Heart left ventricle (tissue), 16 donors: ENCODE data around the gene ARHGEF6. TPM values are rescaled to one million over a fixed set of nuclear protein-coding genes. Genes with fewer than 3 reads are reported as not detected.

Experiments used
- ATAC-seq, 4 donors: fragments of 200-7000 bp; cut with Tn5 transposase; one replicate each; pipeline ENCODE4 v1.9.1; 2020 to 2022; ENCODE audit warnings: moderate library complexity in 4 of 4, mild to moderate bottlenecking in 3 of 4, moderate number of reproducible peaks in 1 of 4
- DNase-seq, 5 donors: peaks; one replicate each; pipeline ENCODE4 v3.0.0-alpha.2; 2020
- H3K27ac ChIP-seq, 12 donors: fragments of 200-600 bp; sonication (generic) in 4 of 12; one replicate each; pipeline versions ENCODE4 v1.5.0 to v1.8.0; 2016 to 2022; ENCODE audit warnings: mild to moderate bottlenecking in 2 of 12
- H3K27me3 ChIP-seq, 9 donors: fragments of 200-600 bp; sonication (generic) in 2 of 9; one replicate each; pipeline versions ENCODE4 v1.5.1 to v1.8.0; 2016 to 2022; ENCODE audit warnings: mild to moderate bottlenecking in 3 of 9
- H3K36me3 ChIP-seq, 9 donors: fragments of 200-600 bp; sonication (generic) in 2 of 9; one replicate each; pipeline versions ENCODE4 v1.5.0 to v1.8.0; 2018 to 2022; ENCODE audit warnings: mild to moderate bottlenecking in 2 of 9
- H3K4me1 ChIP-seq, 12 donors: fragments of 200-600 bp; sonication (generic) in 4 of 12; one replicate each; pipeline versions ENCODE4 v1.5.0 to v1.8.0; 2016 to 2022; ENCODE audit warnings: mild to moderate bottlenecking in 3 of 12
- H3K4me3 ChIP-seq, 12 donors: fragments of 200-600 bp; sonication (generic) in 4 of 12; one replicate each; pipeline versions ENCODE4 v1.5.0 to v1.8.0; 2017 to 2022; ENCODE audit warnings: mild to moderate bottlenecking in 9 of 12, moderate library complexity in 4 of 12
- H3K9me3 ChIP-seq, 12 donors: fragments of 200-600 bp; sonication (generic) in 4 of 12; one replicate each; pipeline versions ENCODE4 v1.5.0 to v1.8.0; 2016 to 2022; ENCODE audit warnings: mild to moderate bottlenecking in 1 of 12
- CTCF ChIP-seq, 12 donors: fragments of 200-600 bp; sonication (generic) in 4 of 12; IDR thresholded peaks; one replicate each; pipeline versions ENCODE4 v1.5.0 to v1.8.0; 2018 to 2022; ENCODE audit warnings: antibody characterized with exemption in 12 of 12, mild to moderate bottlenecking in 5 of 12
- POLR2A ChIP-seq, 2 donors: fragments of 450-650 bp; IDR thresholded peaks; one replicate each; pipeline ENCODE4 v1.6.1; 2017; ENCODE audit warnings: antibody characterized with exemption in 2 of 2, mild to moderate bottlenecking in 2 of 2, moderate library complexity in 2 of 2
- whole genome bisulfite sequencing, 4 donors: extraction: QIAGEN DNeasy Blood & Tissue Kit in 2 of 4; methylation state at CpG; one replicate each; pipeline versions ENCODE4 v1.1.5 to v1.1.7; 2013 to 2018; 5-methylcytosine and 5-hydroxymethylcytosine counted together
- intact Hi-C, 10 donors: fragments of 100-400 bp; cut with DNase I; formaldehyde crosslinking; loops; one replicate each; pipeline versions ENCODE4 v1.11.1 to v1.14.2; 2022
- polyA plus RNA-seq, 2 donors: library from polyadenylated mRNA; stranded (reverse); fragments of 200-250 nt; gene quantifications; one replicate each; pipeline ENCODE4 v1.2.3, GENCODE V29; 2013
- total RNA-seq, 9 donors: library from RNA; depleted of rRNA in 2 of 9; stranded (reverse); fragments of >200 nt in 2 of 9; fragmentation: NEBNext Ultra II Directional in 3 of 9; extraction: Animal tissue kit (Norgen Biotek cat#: 25700) in 3 of 9; gene quantifications; one replicate each; pipeline versions ENCODE4 v1.1.0 to v1.2.4, GENCODE V29; 2016 to 2023
- donor health status: ischemic (EF 13 %, LVEDD 7.1; RV severe dilation, severe dysfunction).
- donor health status: healthy with polysubstance abuse.
- donor health status: DM: no; HTN: yes; CAD: no.
- donor health status: DM: no; HTN: no; CAD: no.
- donor health status: ischemic (EF 25% LVEDD 6.9; RV normal size, moderate dysfunction).
- donor health status: ischemic (EF 25% LVEDD 5.7; RV mildly dilated, moderate dysfunction).
- donor health status: healthy.
- donor health status: DM: yes; HTN: yes; CAD: no.
- donor health status: ischemic (EF 35%, LVEDD 5.7; RV mildly dilated, moderate dysfunction).
- donor health status: nonischemic (EF 11% LVEDD 7.7; RV severe dilation, severe dysfunction).
- donor health status: DM: yes; HTN: yes; CAD: no.
- donor health status: PGD.
- donor health status: ischemic (EF 29% LVEDD 5.4; RV normal size, mild dysfunction).
- donor health status: nonischemic (EF 23%, LVEDD 6.1; RV moderate dilation, normal function).

ARHGEF6 gene
- total and polyA plus RNA-seq, 11 donors, result 15.2 to 74.7 (median 55.7) TPM

GRCh38 chrX:136647677-136648360 lies 132.9 kb downstream of the ARHGEF6 start, which contains the start of gene CD40LG:
Gene CD40LG, plus strand, starts transcription at chrX:136648158. Its CDS starts 91 bp downstream, at chrX:136648249.
- DNase-seq, result no peak
- H3K27me3 ChIP-seq, result peaks cover 0 to 5% (median 0%) of the 10 kb centered on the region in 9 donors
- no peaks in the 10 kb centered on the region for H3K9me3 ChIP-seq
- H3K4me1 ChIP-seq, result no peaks in the 10 kb centered on the region
- no peaks in the 10 kb centered on the region for H3K36me3 ChIP-seq
- peak within 1 kb of the TSS in 1 of 12 donors; percentile 27 for H3K27ac ChIP-seq
- peak within 1 kb of the TSS in 1 of 12 donors; percentile 30 for H3K4me3 ChIP-seq
- WGBS, 4 donors, result 81 to 88% (median 84%) methylated on average over 10 of the region's 10 CpGs
- TF ChIP-seq CTCF (IDR thresholded peaks at IDR 0.05) (no peak), POLR2A (IDR thresholded peaks at IDR 0.05) (no peak)
- intact Hi-C loops, result no loop called here
- ATAC-seq, result no peak

- ATAC-seq (no peak), DNase-seq (no peak)
- H3K27ac ChIP-seq, result no peak overlapping the region
- TF ChIP-seq CTCF (IDR thresholded peaks at IDR 0.05), result no peak
- TF ChIP-seq POLR2A (IDR thresholded peaks at IDR 0.05), result no peak
- WGBS, 4 donors, result 60 to 76% (median 66%) methylated on average over 5 of the region's 5 CpGs
- intact Hi-C loops, result no loop called here
- H3K4me1 ChIP-seq, result no peaks in the 10 kb centered on the region
- peaks cover 0 to 8% (median 0%) of the 10 kb centered on the region in 9 donors for H3K27me3 ChIP-seq
- H3K9me3 ChIP-seq, result no peaks in the 10 kb centered on the region
- H3K36me3 ChIP-seq, result no peaks in the 10 kb centered on the region
- H3K4me3 ChIP-seq, result no peak overlapping the region
Observed at GRCh38 chrX:136646602-136647239, 134.0 kb downstream of the ARHGEF6 start.

GRCh38 chrX:136643243-136643642 lies 137.5 kb downstream of the ARHGEF6 start:
- WGBS, 4 donors, result 68 to 89% (median 79%) methylated on average over 1 of the region's 1 CpG

More at GRCh38 chrX:136643243-136643642, 137.5 kb downstream of the ARHGEF6 start:
- TF ChIP-seq CTCF (IDR thresholded peaks at IDR 0.05) (no peak), POLR2A (IDR thresholded peaks at IDR 0.05) (no peak)
- Histone ChIP-seq H3K36me3 (no peaks in the 10 kb centered on the region), H3K4me3 (no peak overlapping the region), H3K27ac (no peak overlapping the region), H3K9me3 (no peaks in the 10 kb centered on the region), H3K27me3 (peaks cover 0 to 8% (median 0%) of the 10 kb centered on the region in 9 donors), H3K4me1 (no peaks in the 10 kb centered on the region)
- ATAC-seq (no peak), DNase-seq (no peak)
- intact Hi-C loops, result no loop called here
